LHCN-M2 (cell line): Measurements from ENCODE around the gene CLBA1. TPM values are rescaled to one million over a fixed set of nuclear protein-coding genes. Genes with fewer than 3 reads are reported as not detected.
"Not testable (repeated sequence)": the region's sequence is repeated elsewhere in the genome, so short reads cannot be mapped to it uniquely, and the experiment has no call there.

Experiments
- DNase-seq: peaks from one replicate; pipeline ENCODE4 v3.0.0-alpha.2; 2012; ENCODE audit warnings: low read depth
- total RNA-seq: library from RNA; depleted of rRNA; stranded (reverse); fragments of >200 nt; gene quantifications from 2 replicates; pipeline ENCODE4 v1.2.3, GENCODE V29; 2014

Gene CLBA1
- total RNA-seq, 1 experiment from 2014 or later = 10.8 TPM

- DNase-seq = no peak
These were observed 36.7 kb downstream of the CLBA1 start for GRCh38 chr14:105022276-105022670.

GRCh38 chr14:105023144-105023543 is 37.6 kb downstream of the CLBA1 start:
- no peak for DNase-seq

- peak; percentile 83 for DNase-seq
These were observed 38.3 kb downstream of the CLBA1 start for GRCh38 chr14:105023791-105024480.

GRCh38 chr14:105025429-105025828 is 39.8 kb downstream of the CLBA1 start:
- DNase-seq = no peak

- peak; percentile 70 for DNase-seq
These were observed 40.6 kb downstream of the CLBA1 start for GRCh38 chr14:105026033-105026785.

GRCh38 chr14:105026802-105027563 is 41.4 kb downstream of the CLBA1 start:
- peak; percentile 58 for DNase-seq

- not testable (repeated sequence) for DNase-seq
These were observed 42.1 kb downstream of the CLBA1 start for GRCh38 chr14:105027718-105028117.

GRCh38 chr14:105028251-105028927 is 42.8 kb downstream of the CLBA1 start:
- DNase-seq = no peak

GRCh38 chr14:105029402-105029801 is 43.8 kb downstream of the CLBA1 start:
- no peak for DNase-seq

GRCh38 chr14:105030194-105030593 is 44.6 kb downstream of the CLBA1 start:
- no peak for DNase-seq

- no peak for DNase-seq
These were observed 45.3 kb downstream of the CLBA1 start for GRCh38 chr14:105030836-105031396.

GRCh38 chr14:105032451-105032901 is 46.9 kb downstream of the CLBA1 start:
- DNase-seq = not testable (repeated sequence)

GRCh38 chr14:105033412-105033900 is 47.9 kb downstream of the CLBA1 start:
- DNase-seq = not testable (repeated sequence)

GRCh38 chr14:105034315-105035039 is 48.9 kb downstream of the CLBA1 start:
- no peak for DNase-seq

- not testable (repeated sequence) for DNase-seq
These were observed 50.0 kb downstream of the CLBA1 start for GRCh38 chr14:105035616-105036015.

GRCh38 chr14:105039458-105040205 is 54.0 kb downstream of the CLBA1 start:
- DNase-seq = no peak

- DNase-seq = no peak
These were observed 56.5 kb downstream of the CLBA1 start for GRCh38 chr14:105041841-105042765.

GRCh38 chr14:105042813-105043212 is 57.2 kb downstream of the CLBA1 start:
- DNase-seq = no peak
